ENCODE data around the gene MX1. TPM values are rescaled to one million over a fixed set of nuclear protein-coding genes. Genes with fewer than 3 reads are reported as not detected.

The MX1 gene
- total and polyA plus RNA-seq, 2 donors (not counting 3 experiments of a cell fraction or from before 2014, with no cell fraction given), result 5.9 to 25.1 TPM

DNA sequence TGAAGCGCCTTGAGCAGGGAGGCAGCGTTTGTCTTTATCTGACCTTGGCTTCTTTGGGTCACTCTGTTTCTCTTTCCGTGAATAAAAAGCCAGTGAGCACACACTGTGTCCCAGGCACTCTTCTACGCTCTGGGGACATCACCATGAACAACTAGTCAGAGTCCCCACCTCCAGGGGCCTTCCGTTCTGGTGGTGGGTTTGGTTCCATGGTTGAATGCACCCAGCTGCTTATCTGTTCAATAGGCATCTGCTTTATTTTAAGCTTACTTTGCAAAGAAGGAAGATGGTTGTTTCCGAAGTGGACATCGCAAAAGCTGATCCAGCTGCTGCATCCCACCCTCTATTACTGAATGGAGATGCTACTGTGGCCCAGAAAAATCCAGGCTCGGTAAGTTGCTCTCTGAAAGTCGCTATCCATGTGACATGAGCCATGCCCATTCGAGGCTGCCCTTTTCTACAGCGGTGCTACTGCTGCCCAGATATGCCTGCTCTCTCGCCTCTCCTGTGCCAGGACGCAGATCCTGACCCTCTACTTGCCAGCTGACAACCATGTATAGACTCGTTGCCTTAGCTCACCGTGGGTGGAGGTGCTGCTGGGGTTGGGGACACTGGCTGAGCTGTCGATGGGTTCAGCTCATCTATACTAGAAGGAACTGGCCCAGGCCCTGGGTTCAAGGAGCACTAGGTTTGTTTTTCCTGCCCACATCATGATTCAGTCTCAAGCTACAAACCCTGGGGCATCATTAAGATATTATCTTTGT lies 5.9 kb downstream of the MX1 start:
- ChIA-PET POLR2A (no interaction called here), CTCF (no interaction called here)
- BruUV-seq (replicated peaks), result no TSS peak
- Histone ChIP-seq H3K79me2 (ENCODE audit: control insufficient read depth, insufficient read depth, low read length) (no peaks in the 10 kb centered on the region), H2AFZ (ENCODE audit: low read depth, low read length) (no peak overlapping the region), H3K4me3 (replicated peaks in 1 of 3; ENCODE audit: insufficient read depth in 1 of 3, low read depth in 1 of 3, low read length in 3 of 3) (no peak overlapping the region), H4K20me1 (replicated peaks; ENCODE audit: control insufficient read depth, extremely low read depth, insufficient read depth, low read length) (no peaks in the 10 kb centered on the region), H3K4me1 (ENCODE audit: control insufficient read depth, extremely low read depth, insufficient read depth, low read length) (peaks cover 1% of the 10 kb centered on the region), H3K27ac (ENCODE audit: insufficient read depth, low read depth, low read length) (no peak overlapping the region), H3K9ac (replicated peaks; ENCODE audit: extremely low read depth, insufficient read depth, low read length) (no peak overlapping the region), H3K9me1 (replicated peaks; ENCODE audit: control insufficient read depth, extremely low read depth, insufficient read depth, low read length) (no peaks in the 10 kb centered on the region), H3K36me3 (ENCODE audit: control insufficient read depth in 2 of 2, extremely low read depth in 1 of 2, insufficient read depth in 2 of 2, low read length in 2 of 2) (no peaks in the 10 kb centered on the region), H3K9me3 (replicated peaks; ENCODE audit: control insufficient read depth, insufficient read depth, low read length) (no peaks in the 10 kb centered on the region), H3K27me3 (ENCODE audit: control insufficient read depth in 2 of 2, insufficient read depth in 2 of 2, low read length in 2 of 2) (peaks cover 6 to 9% of the 10 kb centered on the region in 2 experiments), H3K4me2 (ENCODE audit: insufficient read depth, low read length) (no peak overlapping the region)
- DNase-seq (ENCODE audit: low read depth, low spot score) (no peak), FAIRE-seq (no peak)
- TF ChIP-seq EZH2 (IDR thresholded peaks at IDR 0.05; ENCODE audit: borderline replicate concordance, low read depth, low read length, severe bottlenecking) (no peak), GATA2 (IDR thresholded peaks at IDR 0.05; ENCODE audit: insufficient read depth, insufficient read length, low read depth, low read length) (no peak)
- TF ChIP-seq, protein P1, sequence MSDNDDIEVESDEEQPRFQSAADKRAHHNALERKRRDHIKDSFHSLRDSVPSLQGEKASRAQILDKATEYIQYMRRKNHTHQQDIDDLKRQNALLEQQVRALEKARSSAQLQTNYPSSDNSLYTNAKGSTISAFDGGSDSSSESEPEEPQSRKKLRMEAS (IDR thresholded peaks at IDR 0.05; ENCODE audit: insufficient read depth, insufficient read length), result no peak
- intact Hi-C loops (cut with micrococcal nuclease) (no loop called here), dilution Hi-C loops (cut with MboI; ENCODE audit: extremely low pct_ligation_motif_present, low sequenced_read_pairs) (no loop called here)

DNA sequence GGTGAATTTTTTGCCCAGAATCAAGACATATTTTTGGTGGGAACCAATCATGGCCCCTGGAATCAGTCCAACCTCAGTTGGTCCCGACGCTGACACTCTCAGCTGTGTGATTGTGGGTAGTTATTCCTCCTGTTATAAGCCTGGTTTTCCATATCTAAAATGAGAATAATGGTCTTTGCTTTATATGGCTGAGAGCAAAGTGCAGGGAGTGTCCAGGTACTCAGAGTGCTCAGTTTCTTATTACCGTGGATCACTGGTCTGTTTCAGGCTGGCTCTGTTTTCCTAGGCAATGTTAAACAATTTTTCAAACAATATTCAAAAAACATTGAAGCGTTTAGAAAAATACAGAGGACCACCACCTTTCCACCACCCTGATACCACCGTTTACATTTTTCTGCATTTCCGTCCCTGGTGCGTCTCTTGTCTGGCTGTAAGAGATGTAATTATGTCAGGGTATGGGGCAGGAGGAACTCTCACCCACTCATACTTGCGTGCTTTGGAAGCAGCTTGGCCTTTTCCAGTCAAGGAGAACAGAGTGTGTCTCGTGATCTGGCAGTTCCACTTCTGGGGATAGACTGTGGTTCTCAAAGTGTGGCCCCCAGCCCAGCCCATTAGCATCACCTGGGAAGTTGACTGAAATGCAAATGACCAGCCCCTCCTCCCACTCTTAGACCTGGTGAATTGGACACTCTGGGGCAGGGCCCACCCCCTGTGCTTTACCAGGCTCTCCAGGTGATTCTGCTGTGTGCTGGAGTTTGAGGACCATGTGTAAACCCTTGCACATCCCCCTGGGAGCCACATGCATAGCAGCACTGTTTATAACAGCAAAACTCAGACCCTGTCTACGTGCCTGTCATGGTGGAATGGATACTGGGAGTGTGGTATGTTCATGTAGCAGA lies 6.8 kb downstream of the MX1 start:
- no peak overlapping the region for H2AFZ ChIP-seq (ENCODE audit: low read depth, low read length)
- H3K4me1 ChIP-seq (ENCODE audit: control insufficient read depth, extremely low read depth, insufficient read depth, low read length), result no peaks in the 10 kb centered on the region
- no peaks in the 10 kb centered on the region for H4K20me1 ChIP-seq (replicated peaks; ENCODE audit: control insufficient read depth, extremely low read depth, insufficient read depth, low read length)
- H3K9ac ChIP-seq (replicated peaks; ENCODE audit: extremely low read depth, insufficient read depth, low read length), result no peak overlapping the region
- ChIA-PET POLR2A (no interaction called here), CTCF (no interaction called here)
- TF ChIP-seq POLR2AphosphoS5 (IDR thresholded peaks at IDR 0.05; ENCODE audit: insufficient read depth, low read depth, low read length), result no peak
- TF ChIP-seq, protein P1 (IDR thresholded peaks at IDR 0.05; ENCODE audit: insufficient read depth, insufficient read length), result no peak
- no peaks in the 10 kb centered on the region for H3K9me1 ChIP-seq (replicated peaks; ENCODE audit: control insufficient read depth, extremely low read depth, insufficient read depth, low read length)
- H3K79me2 ChIP-seq (ENCODE audit: control insufficient read depth, insufficient read depth, low read length), result no peaks in the 10 kb centered on the region
- no TSS peak for BruUV-seq (replicated peaks)
- intact Hi-C loops (cut with micrococcal nuclease), result no loop called here
- H3K4me3 ChIP-seq (replicated peaks in 1 of 3; ENCODE audit: insufficient read depth in 1 of 3, low read depth in 1 of 3, low read length in 3 of 3), result no peak overlapping the region
- no peaks in the 10 kb centered on the region for H3K36me3 ChIP-seq (ENCODE audit: control insufficient read depth in 2 of 2, extremely low read depth in 1 of 2, insufficient read depth in 2 of 2, low read length in 2 of 2)
- dilution Hi-C loops (cut with MboI; ENCODE audit: extremely low pct_ligation_motif_present, low sequenced_read_pairs), result no loop called here
- no peak overlapping the region for H3K4me2 ChIP-seq (ENCODE audit: insufficient read depth, low read length)
- no peaks in the 10 kb centered on the region for H3K9me3 ChIP-seq (replicated peaks; ENCODE audit: control insufficient read depth, insufficient read depth, low read length)
- H3K27me3 ChIP-seq (ENCODE audit: control insufficient read depth in 2 of 2, insufficient read depth in 2 of 2, low read length in 2 of 2), result peaks cover 0 to 2% of the 10 kb centered on the region in 2 experiments
- no peak for DNase-seq (ENCODE audit: low read depth, low spot score)
- FAIRE-seq, result no peak
- H3K27ac ChIP-seq (ENCODE audit: insufficient read depth, low read depth, low read length), result no peak overlapping the region

All from endothelial cell of umbilical vein (primary cell).